Ascending aorta (tissue), 2 donors: ENCODE results near the gene IFNB1. TPM values are rescaled to one million over a fixed set of nuclear protein-coding genes. Genes with fewer than 3 reads are reported as not detected.

Experiments used
- DNase-seq, 2 donors: peaks; one replicate each; pipeline ENCODE4 v3.0.0-alpha.2; 2019; ENCODE audit warnings: low spot score in 2 of 2
- H3K27ac ChIP-seq, 2 donors: fragments of 200-600 bp; sonication (generic); one replicate each; pipeline ENCODE4 v1.5.1; 2016 to 2017; ENCODE audit warnings: mild to moderate bottlenecking in 1 of 2
- H3K27me3 ChIP-seq: fragments of 200-600 bp; sonication (generic); one replicate; pipeline ENCODE4 v1.5.1; 2017
- H3K36me3 ChIP-seq, 2 donors: fragments of 200-600 bp; sonication (generic); one replicate each; pipeline ENCODE4 v1.5.1; 2016
- H3K4me1 ChIP-seq, 2 donors: fragments of 200-600 bp; sonication (generic); one replicate each; pipeline ENCODE4 v1.5.1; 2016 to 2017; ENCODE audit warnings: mild to moderate bottlenecking in 1 of 2
- H3K4me3 ChIP-seq, 2 donors: fragments of 200-600 bp; sonication (generic); one replicate each; pipeline ENCODE4 v1.5.1; 2016 to 2017; ENCODE audit warnings: mild to moderate bottlenecking in 1 of 2
- H3K9me3 ChIP-seq, 2 donors: fragments of 200-600 bp; sonication (generic); one replicate each; pipeline ENCODE4 v1.5.1; 2016
- intact Hi-C: fragments of 100-400 bp; cut with DNase I; formaldehyde crosslinking; loops from one replicate; pipeline ENCODE4 v1.15.1; 2023
- total RNA-seq: library from RNA; depleted of rRNA; stranded (reverse); fragments of >200 nt; gene quantifications from one replicate; pipeline ENCODE4 v1.1.0, GENCODE V29; 2016
- TF ChIP-seq, protein P1 (sequence below), 3 experiments: fragments of 200-600 bp in 2 of 3; fragments of 450-650 bp in 1 of 3; sonication (generic) in 2 of 3; IDR thresholded peaks; one replicate each; pipeline ENCODE4 v1.5.1; 2016 to 2019; ENCODE audit warnings: antibody characterized with exemption in 3 of 3, mild to moderate bottlenecking in 1 of 3, moderate library complexity in 1 of 3

IFNB1 gene
- total RNA-seq, 1 donor from 2014 or later, result not detected

- H3K4me1 ChIP-seq, result peaks cover 0 to 8% of the 10 kb centered on the region in 2 donors
- intact Hi-C loops, result no loop called here
- no peaks in the 10 kb centered on the region for H3K36me3 ChIP-seq
- peak overlapping the region; percentile 1 to 48 for H3K4me3 ChIP-seq
- TF ChIP-seq, protein P1, sequence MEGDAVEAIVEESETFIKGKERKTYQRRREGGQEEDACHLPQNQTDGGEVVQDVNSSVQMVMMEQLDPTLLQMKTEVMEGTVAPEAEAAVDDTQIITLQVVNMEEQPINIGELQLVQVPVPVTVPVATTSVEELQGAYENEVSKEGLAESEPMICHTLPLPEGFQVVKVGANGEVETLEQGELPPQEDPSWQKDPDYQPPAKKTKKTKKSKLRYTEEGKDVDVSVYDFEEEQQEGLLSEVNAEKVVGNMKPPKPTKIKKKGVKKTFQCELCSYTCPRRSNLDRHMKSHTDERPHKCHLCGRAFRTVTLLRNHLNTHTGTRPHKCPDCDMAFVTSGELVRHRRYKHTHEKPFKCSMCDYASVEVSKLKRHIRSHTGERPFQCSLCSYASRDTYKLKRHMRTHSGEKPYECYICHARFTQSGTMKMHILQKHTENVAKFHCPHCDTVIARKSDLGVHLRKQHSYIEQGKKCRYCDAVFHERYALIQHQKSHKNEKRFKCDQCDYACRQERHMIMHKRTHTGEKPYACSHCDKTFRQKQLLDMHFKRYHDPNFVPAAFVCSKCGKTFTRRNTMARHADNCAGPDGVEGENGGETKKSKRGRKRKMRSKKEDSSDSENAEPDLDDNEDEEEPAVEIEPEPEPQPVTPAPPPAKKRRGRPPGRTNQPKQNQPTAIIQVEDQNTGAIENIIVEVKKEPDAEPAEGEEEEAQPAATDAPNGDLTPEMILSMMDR (IDR thresholded peaks at IDR 0.05), result no peak
- H3K27me3 ChIP-seq, result no peaks in the 10 kb centered on the region
- no peaks in the 10 kb centered on the region for H3K9me3 ChIP-seq
- peak overlapping the region; percentile 56 to 73 for H3K27ac ChIP-seq
- DNase-seq, result no peak
These were observed 18.6 kb upstream of the IFNB1 start for GRCh38 chr9:21096172-21096900.

DNA sequence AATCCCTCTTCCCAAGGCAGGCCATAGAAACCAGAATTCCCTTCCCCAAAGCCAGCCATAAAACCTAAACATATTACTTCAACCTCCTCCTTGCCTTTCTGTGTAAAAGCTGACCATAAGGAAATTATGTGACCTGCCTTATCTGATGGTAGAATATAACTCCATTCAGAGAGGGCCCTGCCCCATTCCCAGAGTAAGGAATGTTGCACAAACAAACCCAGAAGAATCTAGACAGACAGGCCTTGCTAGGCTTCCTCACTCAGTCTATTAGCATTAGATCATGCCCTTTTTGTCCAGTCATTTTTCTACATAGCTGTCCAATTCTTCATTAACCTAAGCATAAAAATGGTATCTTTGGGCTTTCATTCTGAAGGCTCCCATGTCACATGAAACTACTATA is 17.8 kb upstream of the IFNB1 start:
- TF ChIP-seq, protein P1 (IDR thresholded peaks at IDR 0.05), result no peak
- no peaks in the 10 kb centered on the region for H3K36me3 ChIP-seq
- peaks cover 0 to 8% of the 10 kb centered on the region in 2 donors for H3K4me1 ChIP-seq
- intact Hi-C loops, result no loop called here
- no peaks in the 10 kb centered on the region for H3K9me3 ChIP-seq
- no peaks in the 10 kb centered on the region for H3K27me3 ChIP-seq
- peak overlapping the region; percentile 56 to 73 for H3K27ac ChIP-seq
- no peak overlapping the region for H3K4me3 ChIP-seq
- no peak for DNase-seq

- Histone ChIP-seq H3K4me3 (no peak overlapping the region), H3K27me3 (no peaks in the 10 kb centered on the region), H3K4me1 (peaks cover 0 to 6% of the 10 kb centered on the region in 2 donors), H3K9me3 (peaks cover 3 to 21% of the 10 kb centered on the region in 2 donors), H3K36me3 (no peaks in the 10 kb centered on the region), H3K27ac (no peak overlapping the region)
- intact Hi-C loops, result no loop called here
- TF ChIP-seq, protein P1 (IDR thresholded peaks at IDR 0.05), result no peak
- no peak for DNase-seq
These were observed 8.8 kb upstream of the IFNB1 start for GRCh38 chr9:21086538-21086937.

DNA sequence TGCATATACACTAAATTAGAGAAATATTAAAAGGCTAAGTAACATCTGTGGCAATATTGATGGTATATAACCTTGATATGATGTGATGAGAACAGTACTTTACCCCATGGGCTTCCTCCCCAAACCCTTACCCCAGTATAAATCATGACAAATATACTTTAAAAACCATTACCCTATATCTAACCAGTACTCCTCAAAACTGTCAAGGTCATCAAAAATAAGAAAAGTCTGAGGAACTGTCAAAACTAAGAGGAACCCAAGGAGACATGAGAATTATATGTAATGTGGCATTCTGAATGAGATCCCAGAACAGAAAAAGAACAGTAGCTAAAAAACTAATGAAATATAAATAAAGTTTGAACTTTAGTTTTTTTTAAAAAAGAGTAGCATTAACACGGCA is 7.3 kb upstream of the IFNB1 start:
- Histone ChIP-seq H3K27me3 (no peaks in the 10 kb centered on the region), H3K9me3 (peaks cover 3 to 21% of the 10 kb centered on the region in 2 donors), H3K27ac (no peak overlapping the region), H3K4me1 (peaks cover 0 to 6% of the 10 kb centered on the region in 2 donors), H3K4me3 (no peak overlapping the region), H3K36me3 (no peaks in the 10 kb centered on the region)
- TF ChIP-seq, protein P1 (IDR thresholded peaks at IDR 0.05), result no peak
- intact Hi-C loops, result no loop called here
- no peak for DNase-seq

DNA sequence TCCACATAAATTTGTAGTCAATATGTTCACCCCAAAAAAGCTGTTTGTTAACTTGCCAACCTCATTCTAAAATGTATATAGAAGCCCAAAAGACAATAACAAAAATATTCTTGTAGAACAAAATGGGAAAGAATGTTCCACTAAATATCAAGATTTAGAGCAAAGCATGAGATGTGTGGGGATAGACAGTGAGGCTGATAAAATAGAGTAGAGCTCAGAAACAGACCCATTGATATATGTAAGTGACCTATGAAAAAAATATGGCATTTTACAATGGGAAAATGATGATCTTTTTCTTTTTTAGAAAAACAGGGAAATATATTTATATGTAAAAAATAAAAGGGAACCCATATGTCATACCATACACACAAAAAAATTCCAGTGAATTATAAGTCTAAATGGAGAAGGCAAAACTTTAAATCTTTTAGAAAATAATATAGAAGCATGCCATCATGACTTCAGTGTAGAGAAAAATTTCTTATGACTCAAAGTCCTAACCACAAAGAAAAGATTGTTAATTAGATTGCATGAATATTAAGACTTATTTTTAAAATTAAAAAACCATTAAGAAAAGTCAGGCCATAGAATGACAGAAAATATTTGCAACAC is 6.6 kb upstream of the IFNB1 start:
- Histone ChIP-seq H3K9me3 (peaks cover 3 to 21% of the 10 kb centered on the region in 2 donors), H3K27ac (no peak overlapping the region), H3K36me3 (no peaks in the 10 kb centered on the region), H3K4me3 (no peak overlapping the region), H3K4me1 (peaks cover 0 to 6% of the 10 kb centered on the region in 2 donors), H3K27me3 (no peaks in the 10 kb centered on the region)
- no peak for DNase-seq
- intact Hi-C loops, result no loop called here
- TF ChIP-seq, protein P1 (IDR thresholded peaks at IDR 0.05), result no peak
